Kidney epithelial cell (primary cell): ENCODE results near the gene CCDC8. TPM values are rescaled to one million over a fixed set of nuclear protein-coding genes. Genes with fewer than 3 reads are reported as not detected.
A peak's percentile ranks its signal among the peaks of the same experiment; 100 is the strongest.
"Not testable (repeated sequence)": the region's sequence is repeated elsewhere in the genome, so short reads cannot be mapped to it uniquely, and the experiment has no call there.

ENCODE experiments used
- DNase-seq: peaks from one replicate; pipeline ENCODE4 v3.0.0-alpha.2; 2010; ENCODE audit warnings: low read depth
- H3K27me3 ChIP-seq: 2 replicates; pipeline ENCODE4 v1.6.0; 2011; ENCODE audit warnings: low read length; ENCODE audit not compliant: control insufficient read depth, insufficient read depth
- H3K36me3 ChIP-seq: 2 replicates; pipeline ENCODE4 v1.5.1; 2011; ENCODE audit warnings: low read length; ENCODE audit not compliant: control insufficient read depth, insufficient read depth
- H3K4me3 ChIP-seq: 2 replicates; pipeline ENCODE4 v1.5.1; 2011; ENCODE audit warnings: low read depth, mild to moderate bottlenecking, control low read depth, low read length
- CTCF ChIP-seq: IDR thresholded peaks from 2 replicates; pipeline ENCODE4 v1.5.1; 2011; ENCODE audit warnings: mild to moderate bottlenecking, moderate library complexity, low read length, control low read depth, inconsistent platforms; ENCODE audit not compliant: insufficient read depth, poor library complexity, severe bottlenecking
- total RNA-seq: library from RNA; depleted of rRNA; stranded (reverse); fragments of >200 nt; gene quantifications from 2 replicates; pipeline ENCODE4 v1.2.3, GENCODE V29; 2015

Gene CCDC8
- total RNA-seq, 1 donor from 2014 or later = 21.8 TPM

GRCh38 chr19:46435009-46435408, 21.6 kb upstream of the CCDC8 start:
- DNase-seq = no peak
- peaks cover 2% of the 10 kb centered on the region for H3K27me3 ChIP-seq
- TF ChIP-seq CTCF = no peak
- no peak overlapping the region for H3K4me3 ChIP-seq
- no peaks in the 10 kb centered on the region for H3K36me3 ChIP-seq

GRCh38 chr19:46433470-46433869, 20.1 kb upstream of the CCDC8 start:
- DNase-seq, H3K4me3 ChIP-seq, H3K36me3 ChIP-seq, H3K27me3 ChIP-seq: not testable (repeated sequence)

- peak; percentile 21 for TF ChIP-seq CTCF
- Histone ChIP-seq H3K36me3 (no peaks in the 10 kb centered on the region), H3K4me3 (no peak overlapping the region), H3K27me3 (peaks cover 6% of the 10 kb centered on the region)
- no peak for DNase-seq
These were observed 18.5 kb upstream of the CCDC8 start for GRCh38 chr19:46431824-46432223.

GRCh38 chr19:46429999-46430398, 16.6 kb upstream of the CCDC8 start:
- Histone ChIP-seq H3K36me3 (no peaks in the 10 kb centered on the region), H3K4me3 (no peak overlapping the region), H3K27me3 (peaks cover 6% of the 10 kb centered on the region)
- no peak for DNase-seq
- TF ChIP-seq CTCF = no peak

- DNase-seq = no peak
- TF ChIP-seq CTCF = no peak
- Histone ChIP-seq H3K4me3 (no peak within 1 kb of the TSS), H3K27me3 (peaks cover 6% of the 10 kb centered on the region), H3K36me3 (no peaks in the 10 kb centered on the region)
These were observed 15.1 kb upstream of the CCDC8 start, which contains the start of gene PNMA8C for GRCh38 chr19:46428239-46429135. TSS of gene PNMA8C (minus strand) at chr19:46428936. CDS start at chr19:46428359, 577 bp downstream.

- Histone ChIP-seq H3K27me3 (peaks cover 6% of the 10 kb centered on the region), H3K4me3 (no peak overlapping the region), H3K36me3 (no peaks in the 10 kb centered on the region)
- DNase-seq = no peak
- no peak for TF ChIP-seq CTCF
These were observed 14.2 kb upstream of the CCDC8 start for GRCh38 chr19:46427518-46428045.
